ENCODE results near the gene NOTO.
A peak's percentile ranks its signal among the peaks of the same experiment; 100 is the strongest.
"Not testable (repeated sequence)": the region's sequence is repeated elsewhere in the genome, so short reads cannot be mapped to it uniquely, and the experiment has no call there.

The NOTO gene, protein sequence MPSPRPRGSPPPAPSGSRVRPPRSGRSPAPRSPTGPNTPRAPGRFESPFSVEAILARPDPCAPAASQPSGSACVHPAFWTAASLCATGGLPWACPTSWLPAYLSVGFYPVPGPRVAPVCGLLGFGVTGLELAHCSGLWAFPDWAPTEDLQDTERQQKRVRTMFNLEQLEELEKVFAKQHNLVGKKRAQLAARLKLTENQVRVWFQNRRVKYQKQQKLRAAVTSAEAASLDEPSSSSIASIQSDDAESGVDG

DNA sequence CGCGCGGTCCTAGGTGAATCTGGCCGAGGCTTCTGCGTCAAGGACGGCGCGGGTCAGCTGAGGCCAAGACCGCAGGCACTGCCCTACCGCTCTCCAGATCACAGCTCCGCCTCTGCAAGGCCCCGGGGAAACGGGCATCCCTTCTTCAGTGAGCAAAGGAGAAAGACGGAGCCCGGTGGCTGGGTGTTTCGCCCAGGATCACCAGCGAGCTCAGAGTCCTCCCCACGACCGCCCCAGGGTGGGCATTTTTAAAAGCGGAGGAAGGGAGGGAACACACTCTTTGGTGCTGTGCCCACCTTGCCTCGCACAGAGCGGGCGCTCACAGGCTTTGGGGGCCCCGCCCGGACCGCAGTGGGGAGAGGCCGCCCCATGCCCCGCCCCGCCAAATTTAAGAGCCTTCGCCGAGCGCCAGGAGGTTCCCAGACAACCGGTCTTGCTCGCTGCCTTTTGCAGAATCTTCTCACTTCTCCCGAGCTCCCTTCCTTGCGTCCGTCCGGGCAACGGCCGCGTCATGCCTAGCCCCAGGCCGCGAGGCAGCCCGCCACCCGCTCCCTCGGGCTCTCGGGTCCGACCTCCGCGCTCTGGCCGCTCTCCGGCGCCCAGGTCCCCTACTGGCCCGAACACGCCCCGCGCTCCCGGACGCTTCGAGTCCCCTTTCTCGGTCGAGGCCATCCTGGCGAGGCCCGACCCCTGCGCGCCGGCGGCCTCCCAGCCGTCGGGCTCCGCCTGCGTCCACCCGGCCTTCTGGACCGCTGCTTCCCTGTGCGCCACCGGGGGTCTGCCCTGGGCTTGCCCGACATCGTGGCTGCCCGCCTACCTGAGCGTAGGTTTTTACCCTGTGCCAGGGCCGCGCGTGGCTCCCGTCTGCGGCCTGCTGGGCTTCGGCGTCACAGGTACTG, at the start of gene NOTO:
TSS of gene NOTO (plus strand) at position 419 of the 899 bp plus-strand sequence. CDS start at position 512, 93 bp downstream.
- DNase-seq = no peak

DNA sequence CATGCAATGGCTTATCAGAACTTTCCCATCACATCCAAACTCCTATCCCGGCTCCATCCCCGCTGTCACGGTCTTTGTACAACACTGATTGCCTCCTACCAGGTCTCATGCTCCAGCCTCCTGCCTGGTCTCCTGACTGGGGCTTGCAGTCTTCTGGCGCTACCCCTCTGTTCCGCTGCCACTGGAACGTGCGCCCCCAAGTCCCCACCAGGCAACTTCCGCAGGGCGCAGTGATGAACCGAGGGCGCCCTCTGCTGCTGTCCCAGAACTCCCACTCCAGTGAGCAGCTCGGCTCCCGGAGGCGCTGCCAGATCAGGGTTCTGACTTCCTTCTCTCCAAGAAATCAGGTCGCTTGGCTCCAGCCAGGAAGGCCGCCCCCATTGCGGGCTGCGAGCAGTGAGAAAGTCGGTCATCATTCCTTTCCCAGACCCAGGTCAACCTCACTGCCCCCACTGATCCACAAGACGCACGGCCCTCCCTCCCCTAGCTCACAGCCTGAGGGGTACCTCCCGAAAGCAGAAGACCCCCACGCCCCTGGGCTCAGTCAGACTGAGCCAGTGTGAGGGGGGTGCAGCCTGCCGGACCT, 45.7 kb upstream of the NOTO start:
- peak; percentile 28 for DNase-seq

DNA sequence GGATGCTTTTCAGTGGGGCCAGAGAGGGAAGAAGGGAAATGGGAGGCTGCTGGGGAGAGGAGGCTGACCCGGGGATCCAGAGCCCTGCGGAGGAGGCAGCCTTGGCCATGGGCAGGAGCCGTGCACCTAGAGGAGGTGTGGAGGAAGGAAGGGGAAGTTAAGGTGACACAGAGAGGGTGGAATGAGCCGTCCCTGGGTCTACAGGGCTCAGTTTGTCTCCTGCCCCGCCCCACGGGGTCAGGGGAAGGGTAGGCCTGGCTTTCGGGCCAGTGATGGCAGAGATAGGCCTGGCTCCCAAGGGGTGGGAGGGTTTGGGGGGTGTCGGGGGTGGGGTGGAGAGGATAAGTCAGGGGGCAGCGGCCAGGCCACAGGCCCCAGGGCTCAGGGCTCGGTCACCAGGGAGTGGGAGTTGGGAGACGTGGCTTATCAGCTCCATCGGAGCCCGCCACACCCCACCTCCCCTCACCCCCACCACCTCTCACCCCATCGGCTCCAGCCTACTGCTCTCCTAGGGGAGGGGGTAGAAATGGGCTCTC, 39.5 kb upstream of the NOTO start:
- no peak for DNase-seq

DNA sequence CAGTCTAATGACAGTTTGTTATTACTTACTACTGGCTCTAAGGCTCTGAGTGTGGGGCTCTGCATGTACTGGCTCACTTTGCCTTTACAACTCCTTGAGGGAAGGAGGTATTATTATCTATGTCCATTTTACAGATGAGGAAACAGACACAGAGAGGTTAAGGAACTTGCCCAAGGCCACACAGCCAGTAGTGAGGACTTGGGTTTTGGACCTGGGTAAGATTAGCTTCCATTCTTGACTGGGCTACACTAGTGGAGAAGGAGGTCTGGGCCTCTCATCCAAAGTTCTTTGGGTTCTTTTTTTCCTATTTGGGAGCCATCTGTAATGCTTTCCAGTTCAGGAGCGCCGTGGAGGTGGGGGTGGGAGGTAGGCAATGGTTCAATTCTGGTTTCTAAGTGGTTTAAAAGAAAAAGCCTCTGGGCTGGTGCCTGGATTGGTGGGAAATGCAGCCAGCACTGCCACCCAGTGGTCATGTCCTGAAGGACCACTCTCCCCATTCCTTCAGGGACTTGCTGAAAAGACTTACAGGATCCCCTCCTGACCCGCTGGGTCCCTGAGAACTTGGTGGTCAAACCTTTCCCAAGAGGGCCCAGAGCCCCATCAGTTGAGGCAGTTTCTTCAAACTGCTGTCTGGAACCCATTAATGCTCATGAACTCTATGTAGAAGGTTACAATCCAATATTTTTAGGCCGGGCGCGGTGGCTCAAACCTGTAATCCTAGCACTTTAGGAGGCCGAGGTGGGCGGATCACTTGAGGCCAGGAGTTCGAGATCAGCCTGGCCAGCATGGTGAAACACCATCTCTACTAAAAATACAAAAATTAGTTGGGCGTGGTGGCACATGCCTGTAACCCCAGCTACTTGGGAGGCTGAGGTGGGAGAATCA, 38.6 kb upstream of the NOTO start:
- DNase-seq = peak; percentile 47

DNA sequence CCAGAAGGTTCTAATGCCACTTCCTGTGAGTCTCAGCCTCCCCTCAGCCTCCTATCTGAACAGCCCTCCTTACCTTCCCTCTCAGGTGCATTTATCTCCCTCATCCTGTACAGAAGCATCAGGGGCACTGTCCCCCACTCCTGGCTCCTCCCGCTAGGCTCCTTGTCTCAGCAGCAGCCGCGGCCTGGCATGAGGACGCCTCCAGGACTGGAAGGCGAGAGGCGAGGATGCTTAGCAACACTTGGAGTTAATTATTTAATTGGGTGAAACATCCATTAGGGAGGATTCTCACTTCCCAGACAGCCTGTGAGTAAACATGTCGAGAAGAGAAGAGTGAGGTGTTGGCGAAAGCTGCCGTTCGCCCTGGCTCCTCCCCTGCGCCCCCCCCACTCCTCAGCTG, 36.4 kb upstream of the NOTO start:
- DNase-seq = not testable (repeated sequence)

DNA sequence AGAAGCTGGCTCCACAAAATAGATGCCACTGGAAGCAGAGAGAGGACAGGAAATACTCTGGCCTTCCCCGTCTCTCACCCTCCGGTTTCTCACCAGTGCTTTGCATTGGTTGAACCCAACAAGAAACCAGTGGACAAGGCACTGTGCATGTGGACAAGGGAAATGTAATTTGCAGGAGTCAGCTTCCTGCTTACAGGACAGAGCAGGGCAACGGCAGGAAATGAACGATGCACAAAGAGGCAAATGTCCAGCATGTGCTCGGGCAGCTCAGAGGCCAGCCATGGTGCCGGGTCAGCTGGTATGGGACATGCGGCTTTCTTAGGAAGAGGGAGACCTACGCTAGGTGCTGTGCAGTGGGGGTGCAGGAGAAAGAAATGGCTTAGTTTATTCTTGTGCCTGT, 35.6 kb upstream of the NOTO start:
- DNase-seq = not testable (repeated sequence)

DNA sequence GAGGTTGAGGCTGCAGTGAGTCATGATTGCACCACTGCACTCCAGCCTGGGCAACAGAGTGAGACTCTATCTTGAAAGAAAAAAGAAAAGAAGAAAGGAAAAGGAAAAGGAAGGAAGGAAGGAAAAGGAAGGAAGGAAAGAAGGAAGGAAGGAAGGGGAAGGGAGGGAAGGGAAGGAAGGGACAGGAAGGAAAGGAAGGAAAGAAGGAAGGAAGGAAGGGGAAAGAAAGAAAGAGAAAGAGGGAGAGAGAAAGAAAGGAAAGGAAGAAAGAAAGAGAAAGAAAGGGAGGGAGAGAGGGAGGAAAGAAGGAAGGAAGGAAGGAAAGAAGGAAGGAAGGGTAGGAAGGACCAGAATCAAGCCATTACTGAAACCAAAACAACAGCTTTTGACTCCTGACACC, 34.0 kb upstream of the NOTO start:
- DNase-seq = not testable (repeated sequence)

DNA sequence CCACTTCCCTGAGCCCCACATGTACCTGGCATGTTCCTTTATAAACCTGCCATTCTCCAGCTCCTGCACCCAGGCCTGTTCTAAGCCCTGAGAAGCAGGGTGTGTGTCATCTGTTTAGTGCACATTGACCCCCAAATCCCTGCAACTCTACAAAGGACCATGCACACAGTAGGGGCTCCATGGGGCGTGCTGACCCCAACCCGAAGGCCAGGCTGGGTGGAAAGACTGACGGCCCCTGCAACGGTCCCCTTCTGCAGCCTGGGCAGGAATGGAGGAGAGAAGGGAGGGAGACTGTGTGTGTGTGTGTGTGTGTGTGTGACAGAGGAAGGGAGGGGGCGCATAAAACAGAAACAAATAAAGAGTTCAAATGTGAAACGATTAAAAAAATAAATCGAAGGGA, 32.0 kb upstream of the NOTO start:
- not testable (repeated sequence) for DNase-seq

DNA sequence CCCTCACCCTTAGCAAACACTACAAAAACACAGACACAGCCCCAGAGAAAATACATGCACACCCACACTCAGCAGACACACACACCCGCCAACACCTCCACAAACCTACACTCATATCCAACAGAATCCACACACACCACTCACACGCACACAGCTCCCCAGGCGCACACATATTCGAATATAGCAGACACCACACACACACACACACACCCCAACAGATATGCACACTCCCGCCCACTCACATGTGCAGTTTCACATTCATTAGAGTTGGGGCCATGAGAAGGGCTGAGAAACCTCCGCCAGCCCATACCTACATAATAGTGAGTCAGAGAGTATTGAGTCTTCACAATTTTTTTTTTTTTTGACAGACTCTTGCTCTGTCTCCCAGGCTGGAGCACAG, 29.4 kb upstream of the NOTO start:
- no peak for DNase-seq

DNA sequence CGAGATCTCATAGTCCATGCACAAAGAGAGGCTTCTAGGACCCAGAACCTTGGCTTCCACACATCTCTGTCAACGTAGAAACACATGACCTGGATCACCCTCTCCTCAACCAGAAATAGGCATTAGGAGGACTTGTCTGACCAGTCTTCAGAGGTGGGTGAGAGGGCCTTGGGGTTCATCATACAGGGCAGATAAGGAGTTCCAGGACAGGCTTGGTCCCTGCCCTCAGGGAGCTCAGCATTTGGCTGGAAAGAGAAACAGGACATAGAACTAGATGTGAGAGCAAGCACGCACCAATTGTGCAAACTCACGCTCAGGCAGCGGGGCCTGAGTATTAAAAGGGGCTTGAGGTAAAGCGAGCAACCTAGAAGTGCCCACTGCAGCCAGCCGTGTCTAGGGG, 28.6 kb upstream of the NOTO start:
- no peak for DNase-seq

DNA sequence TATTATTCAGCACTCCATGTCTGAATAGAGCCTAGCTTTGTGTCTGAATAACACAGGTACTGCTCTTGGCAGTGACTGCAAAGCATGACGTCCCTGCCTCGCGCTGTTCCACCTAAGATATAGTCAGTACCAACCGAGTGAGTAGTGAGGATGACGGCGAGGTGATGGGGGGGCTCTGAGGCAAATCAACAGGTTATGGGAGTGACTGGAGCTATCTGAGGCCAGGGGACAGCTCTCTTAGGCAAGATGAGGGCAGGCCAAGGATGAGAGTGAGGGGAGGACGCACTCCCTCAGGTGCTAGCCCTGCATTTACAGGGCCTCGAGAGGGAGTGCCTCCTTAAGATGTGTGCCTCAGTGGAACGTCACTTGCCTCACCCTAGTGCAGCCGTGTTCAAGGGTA, 28.1 kb upstream of the NOTO start:
- DNase-seq = no peak

DNA sequence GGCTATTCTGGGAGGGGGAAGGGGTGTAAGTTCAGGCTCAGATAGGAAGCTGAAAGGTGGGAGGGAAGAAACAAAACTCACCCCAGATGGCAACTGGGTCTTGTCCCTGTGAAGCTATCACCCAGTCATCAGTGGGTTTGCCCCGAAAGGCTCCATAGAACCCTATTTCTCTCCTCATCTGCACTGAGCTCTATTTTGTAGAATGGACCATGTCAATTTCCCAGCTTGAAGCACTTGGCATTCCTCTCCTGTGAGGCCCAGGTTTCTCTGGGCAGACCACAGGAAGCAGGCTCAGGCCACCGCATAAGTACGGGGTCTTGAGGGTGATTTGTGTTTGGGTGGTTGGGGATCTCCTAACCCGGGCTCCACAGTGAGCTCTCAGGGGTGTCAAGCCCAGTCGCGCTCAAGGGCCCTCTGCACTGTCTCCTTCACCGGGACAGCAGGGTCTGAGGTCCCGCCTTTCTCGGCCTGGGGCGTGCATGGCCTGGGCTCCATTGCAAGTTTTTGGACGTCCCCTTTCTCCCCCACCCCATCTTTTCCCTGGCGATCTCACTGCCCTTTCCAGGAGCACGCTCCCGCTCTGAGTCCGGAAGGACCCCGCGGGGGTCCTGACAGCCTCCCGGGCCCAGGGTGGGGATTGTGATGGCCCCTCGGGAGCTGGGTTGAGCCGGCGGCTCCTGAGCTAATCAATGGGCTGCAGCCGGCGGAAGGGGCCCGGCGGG, 27.3 kb upstream of the NOTO start:
- DNase-seq = no peak

DNA sequence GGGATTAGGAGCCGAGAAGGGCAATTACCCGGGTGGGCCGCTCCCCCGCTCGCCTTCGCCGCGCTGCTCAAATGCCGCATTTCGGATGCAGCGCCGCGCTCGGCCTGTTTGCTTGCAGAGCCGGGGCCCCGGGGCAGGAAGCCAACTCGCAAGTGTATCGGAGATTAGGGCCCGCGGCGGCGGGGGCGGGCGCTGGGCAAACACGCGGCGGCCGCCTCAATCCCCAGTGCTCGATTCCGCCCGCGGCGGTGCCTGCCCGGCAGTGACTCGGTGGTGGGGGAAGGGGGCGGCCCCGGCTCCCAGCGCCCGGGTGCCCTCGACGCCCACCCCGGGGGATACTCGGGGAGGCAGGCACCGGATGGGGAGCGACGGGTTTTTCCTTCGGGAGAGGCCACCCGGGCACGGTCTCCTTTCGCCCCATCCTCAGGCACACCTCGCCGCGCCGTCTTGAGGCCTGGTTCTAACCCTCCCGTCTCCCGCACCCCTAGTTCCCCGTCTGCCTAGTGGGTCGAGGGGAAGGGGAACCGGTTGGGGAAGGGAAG, 26.6 kb upstream of the NOTO start:
- peak; percentile 61 for DNase-seq

DNA sequence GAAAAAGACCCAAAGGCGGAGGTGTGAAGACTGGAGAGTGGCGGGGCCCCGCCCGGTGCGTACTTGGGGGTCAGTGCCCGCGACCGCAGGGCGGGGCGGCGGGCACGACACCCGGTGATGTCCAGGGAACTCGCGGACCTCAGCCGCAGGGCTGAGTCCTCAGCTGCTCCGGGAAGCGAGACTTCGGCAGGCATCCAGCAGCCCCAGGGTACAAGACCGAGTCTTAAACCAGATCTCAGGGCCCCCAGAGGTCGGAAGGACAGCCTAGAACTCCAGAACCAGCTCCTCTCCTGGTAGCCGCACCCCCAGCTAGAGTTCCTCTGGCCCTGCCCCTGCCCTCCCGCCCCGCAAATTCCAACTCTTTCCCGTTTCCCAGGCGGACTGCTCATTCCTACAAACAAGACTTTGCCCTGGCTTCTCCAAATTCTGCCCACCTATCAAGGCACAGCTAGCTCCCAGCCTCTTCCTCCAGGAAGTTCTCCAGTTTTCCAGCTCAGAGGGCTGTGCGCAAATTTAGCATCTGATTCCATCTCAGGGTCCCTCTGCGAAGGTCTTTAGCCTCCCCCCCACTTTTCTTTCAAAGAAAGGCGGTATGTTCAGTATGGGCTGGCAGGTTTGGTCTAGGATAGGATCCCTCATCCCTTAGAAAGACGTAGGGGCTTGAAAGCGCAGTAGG, 26.0 kb upstream of the NOTO start:
- no peak for DNase-seq

DNA sequence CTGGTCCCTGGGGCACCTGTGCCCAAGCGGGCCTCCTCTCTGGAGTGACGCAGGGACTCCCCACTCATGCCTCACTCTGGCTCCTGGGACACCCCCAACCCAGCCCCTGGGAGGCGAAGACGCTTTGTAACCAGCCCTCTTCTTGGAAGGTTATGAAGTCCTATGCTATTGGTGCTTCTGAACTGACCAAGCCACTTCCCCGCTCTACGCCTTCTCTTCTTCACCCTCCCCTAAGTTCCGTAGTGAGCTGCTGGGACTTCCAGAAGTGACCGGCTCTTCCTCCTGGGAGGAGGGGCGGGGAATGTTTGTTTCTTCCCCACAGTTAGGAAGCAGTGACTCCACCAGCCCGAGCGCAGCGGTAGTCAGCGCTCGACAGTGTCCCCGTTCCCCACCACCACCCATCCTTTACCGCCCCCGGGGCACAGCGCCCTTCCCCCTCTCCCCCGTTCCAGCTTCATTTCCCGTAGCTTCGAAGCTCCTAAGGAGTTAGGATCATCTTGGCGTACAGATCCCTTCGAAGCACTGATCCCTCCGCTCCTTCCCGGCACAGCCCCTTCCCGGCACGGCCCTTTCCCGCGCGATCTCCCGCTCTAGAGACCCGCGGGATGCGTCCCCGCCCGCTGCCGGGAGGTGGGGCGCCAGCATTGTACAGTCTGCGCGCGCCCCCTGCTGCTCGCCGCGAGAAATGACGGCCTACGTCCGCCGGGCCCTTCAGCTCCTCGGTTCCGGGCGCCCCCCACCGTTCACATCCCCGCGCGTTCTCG, 25.3 kb upstream of the NOTO start:
- peak; percentile 83 for DNase-seq

DNA sequence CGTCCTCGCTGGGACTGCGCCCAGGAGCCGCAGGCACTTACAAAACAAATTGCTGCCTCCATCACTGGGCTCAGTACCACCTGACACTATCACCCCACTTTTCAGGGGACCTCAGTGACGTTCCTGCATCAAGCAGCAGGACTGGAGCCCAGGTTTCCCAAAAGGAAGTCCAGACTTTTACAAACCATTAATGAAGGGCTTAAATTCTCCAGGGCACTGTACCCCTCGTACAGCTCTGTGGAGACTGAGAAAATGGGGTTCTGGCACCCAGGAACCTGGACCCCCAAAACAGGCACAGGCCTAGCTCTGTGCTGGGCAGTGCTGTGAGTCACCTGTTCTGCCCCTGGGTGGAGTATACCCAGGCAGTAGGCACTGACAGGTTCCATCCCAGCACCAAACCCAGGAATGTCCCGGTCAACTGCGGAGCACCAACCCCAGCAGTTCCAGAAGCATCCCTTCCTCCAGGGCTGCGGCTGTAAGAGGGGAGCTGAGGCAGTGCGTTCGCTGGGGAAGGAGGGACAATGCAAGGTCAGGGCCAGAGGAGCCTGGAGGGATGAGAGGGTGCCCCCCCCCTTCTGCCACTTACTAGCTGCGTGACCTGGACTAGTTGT, 24.6 kb upstream of the NOTO start:
- no peak for DNase-seq

DNA sequence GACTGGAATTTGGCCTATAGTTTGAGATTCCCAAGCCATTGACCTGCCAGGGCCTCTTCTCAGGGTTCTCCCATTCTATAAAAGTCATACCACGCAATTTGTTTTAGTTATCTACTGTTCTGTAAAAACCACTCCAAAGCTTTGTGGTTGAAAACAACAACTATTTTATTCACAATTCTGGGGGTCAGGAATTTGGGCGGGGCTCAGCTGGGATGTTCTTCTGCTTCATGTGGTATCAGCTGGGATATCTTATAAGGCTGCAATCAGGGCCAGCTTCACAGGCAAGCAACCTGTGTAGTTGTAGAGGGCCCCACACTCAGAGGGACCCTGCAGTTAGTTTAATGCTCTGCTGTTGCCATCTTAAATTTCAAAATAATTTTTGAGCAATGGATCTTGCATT, 16.4 kb upstream of the NOTO start:
- no peak for DNase-seq

DNA sequence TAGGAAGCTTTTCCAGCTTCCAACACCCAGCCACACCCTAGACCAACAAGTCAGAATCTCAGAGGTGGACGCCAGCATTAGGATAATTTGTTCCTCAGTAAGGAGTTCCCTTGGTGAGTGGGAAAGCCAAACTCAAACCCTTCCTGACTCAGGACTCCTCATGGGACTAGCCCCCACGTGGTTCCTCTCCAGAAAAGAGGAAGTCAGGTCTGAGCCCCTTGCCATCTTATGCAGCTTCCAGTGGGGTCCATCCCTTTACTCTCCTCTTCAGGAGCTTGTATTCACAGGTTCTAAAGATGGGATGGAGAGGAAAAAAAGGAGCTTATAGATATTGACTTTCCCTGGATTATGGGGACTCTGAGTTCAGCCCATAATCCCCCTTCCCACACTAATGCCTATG, 14.8 kb upstream of the NOTO start:
- DNase-seq = no peak

DNA sequence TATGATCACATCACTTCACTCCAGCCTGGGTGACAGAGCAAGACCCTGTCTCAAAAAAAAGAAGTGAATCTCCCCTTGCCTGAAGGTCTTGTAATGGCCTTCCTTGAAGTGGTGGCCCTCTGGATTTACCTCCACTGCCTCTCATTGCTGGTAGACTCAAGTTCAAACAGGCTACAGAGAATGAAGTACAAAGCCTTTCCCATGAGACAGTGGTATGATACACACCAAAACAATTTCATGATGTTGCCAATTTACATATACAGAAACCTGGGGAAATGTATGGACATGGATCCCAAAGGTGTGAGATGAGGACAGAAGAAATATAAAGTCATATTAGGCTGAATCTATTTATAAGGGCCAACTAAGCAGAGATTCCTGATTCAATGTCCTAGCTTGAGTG, 4.8 kb upstream of the NOTO start:
- DNase-seq = no peak

DNA sequence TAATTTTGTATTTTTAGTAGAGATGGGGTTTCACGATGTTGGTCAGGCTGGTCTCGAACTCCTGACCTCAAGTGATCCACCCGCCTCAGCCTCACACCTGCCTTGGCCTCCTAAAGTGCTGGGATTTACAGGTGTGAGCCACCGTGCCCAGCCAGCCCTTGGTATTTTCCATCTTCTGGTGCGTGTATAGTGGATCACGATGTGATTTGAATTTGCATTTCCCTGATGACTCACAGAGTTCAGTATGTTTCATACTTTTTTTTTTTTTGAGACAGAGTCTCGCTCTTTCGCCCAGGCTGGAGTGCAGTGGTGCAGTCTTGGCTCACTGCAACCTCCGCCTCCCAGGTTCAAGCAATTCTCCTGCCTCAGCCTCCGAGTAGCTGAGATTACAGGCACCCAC, 2.1 kb upstream of the NOTO start:
- DNase-seq = not testable (repeated sequence)

Data from CD4-positive, alpha-beta T cell treated with Interferon gamma for 1 hour (primary cell).